Measurements from ENCODE around the gene HSPA5. TPM values are rescaled to one million over a fixed set of nuclear protein-coding genes. Genes with fewer than 3 reads are reported as not detected.
A peak's percentile ranks its signal among the peaks of the same experiment; 100 is the strongest.

HSPA5 gene
- total RNA-seq, 2 donors from 2014 or later = 224 to 229 TPM

DNA sequence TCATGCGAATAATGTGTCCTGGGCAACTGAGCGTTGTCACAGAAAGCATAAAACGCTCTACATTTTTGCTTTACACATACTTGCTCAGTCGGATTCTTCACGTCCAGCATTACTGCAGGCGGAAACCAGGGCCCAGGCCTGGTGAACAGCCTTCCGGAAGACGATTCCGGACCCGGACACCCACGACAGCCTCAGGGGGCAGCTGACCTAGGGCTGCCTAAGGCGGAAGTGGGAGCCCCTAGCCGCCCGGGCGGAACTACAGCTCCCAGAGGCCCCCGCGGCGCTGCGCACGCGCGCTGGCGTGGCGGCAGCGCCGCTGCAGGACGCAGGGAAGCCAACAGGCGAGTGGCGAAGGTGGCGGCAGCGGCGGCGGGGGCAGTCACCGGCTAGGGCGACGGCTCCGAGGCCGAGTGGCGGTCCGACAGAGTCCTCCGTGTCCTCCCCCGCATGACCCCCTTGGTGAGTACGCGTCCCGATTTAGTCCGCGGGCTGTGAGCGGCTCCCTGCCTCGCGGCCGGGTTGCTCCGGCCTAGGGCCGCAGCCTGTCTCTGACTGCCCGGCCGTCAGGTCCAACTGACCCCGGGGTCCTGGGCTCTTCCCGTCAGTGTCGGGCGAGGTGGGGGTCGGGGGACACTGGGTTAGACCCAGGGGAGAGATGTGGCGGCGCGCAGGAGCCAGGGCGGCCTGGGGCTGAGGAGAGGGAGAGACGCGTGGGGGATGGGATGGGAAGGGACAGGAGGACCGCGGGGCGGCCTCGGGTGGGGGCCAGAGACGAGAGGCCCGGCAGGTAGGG, 20.6 kb upstream of the HSPA5 start, which contains the start of gene GAPVD1:
GAPVD1 (plus strand) TSS at position 326 of the 793 bp plus-strand sequence. CDS start 37,096 bp downstream, outside the sequence.
- no peaks in the 10 kb centered on the region for H3K9me3 ChIP-seq (ENCODE audit: control insufficient read depth, low read length, poor library complexity, severe bottlenecking)
- Mint-ChIP-seq H3K27me3 (peaks cover 4% of the 10 kb centered on the region), H3K36me3 (ENCODE audit: low read depth) (peaks cover 2% of the 10 kb centered on the region), H3K4me1 (peaks cover 31% of the 10 kb centered on the region), H3K27ac (peak within 1 kb of the TSS; percentile 98), H3K4me3 (peak within 1 kb of the TSS; percentile 99)
- ATAC-seq = peak; percentile 94
- peak; percentile 84 to 88 (median 87) for DNase-seq

DNA sequence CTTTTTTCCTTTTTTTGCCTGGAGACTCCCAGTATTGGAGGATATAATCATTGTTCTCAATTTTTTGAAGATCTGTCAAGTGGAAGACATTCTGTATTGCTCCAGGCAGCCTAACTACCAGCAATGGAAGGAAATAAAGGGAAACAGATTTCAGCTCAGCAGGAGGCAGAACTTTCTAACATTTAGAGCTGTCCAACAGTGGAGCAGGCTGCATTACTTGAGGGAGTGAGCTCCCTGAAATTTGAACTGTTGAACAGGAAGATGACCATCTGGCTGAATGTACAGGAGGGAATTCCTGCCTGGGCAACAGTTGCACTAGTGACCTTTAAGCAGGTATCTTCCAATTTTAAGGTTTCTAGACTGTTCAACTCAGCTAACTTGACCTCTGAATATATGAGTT, 19.4 kb upstream of the HSPA5 start:
- DNase-seq = no peak
- no peak for ATAC-seq
- H3K4me1 Mint-ChIP-seq = peaks cover 28% of the 10 kb centered on the region
- peaks cover 2% of the 10 kb centered on the region for H3K36me3 Mint-ChIP-seq (ENCODE audit: low read depth)
- peak overlapping the region; percentile 99 for H3K4me3 Mint-ChIP-seq
- H3K9me3 ChIP-seq (ENCODE audit: control insufficient read depth, low read length, poor library complexity, severe bottlenecking) = no peaks in the 10 kb centered on the region
- H3K27me3 Mint-ChIP-seq = peaks cover 4% of the 10 kb centered on the region
- H3K27ac Mint-ChIP-seq = peak overlapping the region; percentile 98

DNA sequence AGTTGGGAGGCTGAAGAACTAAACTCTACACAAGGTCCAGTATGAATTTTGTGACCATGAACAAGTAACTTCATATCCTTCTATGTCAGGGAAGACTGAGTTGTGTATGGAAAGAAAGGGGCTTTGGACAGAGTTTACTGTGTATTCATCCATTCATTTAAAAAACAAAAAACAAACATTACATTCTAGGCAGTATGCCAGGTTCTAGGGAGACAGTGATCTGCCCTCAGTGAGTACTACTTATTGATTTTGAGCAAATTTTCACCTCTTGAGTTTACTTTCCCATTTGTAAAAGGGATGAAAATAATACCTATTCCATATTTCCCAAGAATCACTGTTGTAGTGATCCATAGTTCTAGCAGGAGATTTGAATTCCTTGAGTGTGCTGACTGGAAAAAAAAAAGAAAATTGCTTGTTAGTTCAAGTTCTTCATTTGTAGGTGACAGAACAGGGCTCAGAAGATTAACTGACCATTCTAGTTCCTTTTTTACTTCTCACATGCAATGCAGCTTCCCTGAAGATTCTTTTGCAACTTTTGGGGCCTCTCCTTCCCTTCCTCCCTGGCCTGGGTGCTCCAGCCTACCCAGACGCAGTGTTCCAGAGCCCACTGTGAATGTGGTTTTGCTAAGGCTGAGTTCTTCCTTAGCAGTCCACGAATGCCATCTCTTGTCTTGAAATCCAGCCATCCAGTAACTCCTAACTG, 17.8 kb upstream of the HSPA5 start:
- no peak overlapping the region for H3K4me3 Mint-ChIP-seq
- DNase-seq = no peak

DNA sequence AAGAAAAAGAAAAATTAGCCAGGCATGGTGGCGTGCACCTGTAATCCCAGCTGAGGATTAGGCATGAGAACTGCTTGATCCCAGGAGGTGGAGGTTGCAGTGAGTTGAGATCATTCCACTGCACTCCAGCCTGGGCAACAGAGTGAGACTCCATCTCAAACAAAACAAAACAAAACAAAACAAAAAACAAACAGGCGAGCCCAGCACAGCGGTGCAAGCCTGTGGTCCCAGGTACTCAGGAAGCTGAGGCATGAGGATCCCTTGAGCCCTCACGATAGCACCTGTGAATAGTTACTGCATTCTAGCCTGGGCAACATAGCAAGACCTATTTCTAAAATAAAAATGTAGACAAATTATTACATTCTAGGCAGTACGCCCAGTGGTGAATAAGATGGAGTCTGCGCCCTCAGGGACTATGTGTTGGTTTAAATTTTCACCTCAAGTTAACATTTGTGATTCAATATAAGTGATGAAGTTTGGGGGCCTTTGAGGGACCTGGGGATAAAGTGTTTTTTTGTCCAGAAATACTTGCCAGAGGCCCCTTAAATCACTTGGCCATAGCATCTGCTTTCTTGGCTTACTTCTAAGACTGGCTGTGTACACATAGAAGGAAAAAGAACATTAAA, 17.1 kb upstream of the HSPA5 start:
- peaks cover 2% of the 10 kb centered on the region for H3K36me3 Mint-ChIP-seq (ENCODE audit: low read depth)
- peaks cover 4% of the 10 kb centered on the region for H3K27me3 Mint-ChIP-seq
- no peaks in the 10 kb centered on the region for H3K9me3 ChIP-seq (ENCODE audit: control insufficient read depth, low read length, poor library complexity, severe bottlenecking)
- peaks cover 18% of the 10 kb centered on the region for H3K4me1 Mint-ChIP-seq
- no peak for DNase-seq
- H3K4me3 Mint-ChIP-seq = no peak overlapping the region
- H3K27ac Mint-ChIP-seq = no peak overlapping the region
- no peak for ATAC-seq

More for the DNA sequence above, 17.8 kb upstream of the HSPA5 start:
- no peak for ATAC-seq
- peaks cover 2% of the 10 kb centered on the region for H3K36me3 Mint-ChIP-seq (ENCODE audit: low read depth)
- peaks cover 4% of the 10 kb centered on the region for H3K27me3 Mint-ChIP-seq
- H3K4me1 Mint-ChIP-seq = peaks cover 21% of the 10 kb centered on the region
- no peak overlapping the region for H3K27ac Mint-ChIP-seq
- no peaks in the 10 kb centered on the region for H3K9me3 ChIP-seq (ENCODE audit: control insufficient read depth, low read length, poor library complexity, severe bottlenecking)

DNA sequence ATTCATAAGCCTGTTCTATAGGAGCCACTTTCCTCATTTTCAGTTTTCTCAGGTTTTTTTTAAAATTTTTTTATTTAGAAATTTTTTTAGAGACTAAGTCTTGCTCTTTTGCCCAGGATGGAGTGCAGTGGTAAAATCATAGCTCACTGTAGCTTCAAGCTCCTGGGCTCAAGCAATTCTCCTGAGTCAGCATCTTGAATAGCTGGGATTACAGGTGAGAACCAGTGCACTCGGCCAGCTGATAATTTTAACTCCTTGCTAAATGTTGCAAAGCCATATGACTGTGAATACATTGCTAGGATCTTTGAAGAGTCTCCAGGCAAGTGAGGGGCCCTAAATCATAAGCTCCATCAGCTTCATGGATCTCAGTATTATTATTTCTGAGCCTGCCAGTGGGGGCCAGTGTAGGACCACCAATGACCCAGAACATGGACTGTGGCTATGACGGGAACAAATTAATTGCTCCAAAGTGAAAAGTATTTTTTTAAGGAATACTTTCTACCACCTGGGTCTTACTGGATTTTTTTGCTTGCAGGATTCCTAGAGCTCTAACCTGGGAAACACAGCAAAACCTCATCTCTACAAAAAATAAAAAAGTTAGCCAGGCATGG, 14.7 kb upstream of the HSPA5 start:
- H3K27ac Mint-ChIP-seq = no peak overlapping the region
- DNase-seq (no peak), ATAC-seq (no peak)
- H3K36me3 Mint-ChIP-seq (ENCODE audit: low read depth) = no peaks in the 10 kb centered on the region
- peaks cover 5% of the 10 kb centered on the region for H3K4me1 Mint-ChIP-seq
- no peak overlapping the region for H3K4me3 Mint-ChIP-seq
- peaks cover 4% of the 10 kb centered on the region for H3K27me3 Mint-ChIP-seq
- no peaks in the 10 kb centered on the region for H3K9me3 ChIP-seq (ENCODE audit: control insufficient read depth, low read length, poor library complexity, severe bottlenecking)

DNA sequence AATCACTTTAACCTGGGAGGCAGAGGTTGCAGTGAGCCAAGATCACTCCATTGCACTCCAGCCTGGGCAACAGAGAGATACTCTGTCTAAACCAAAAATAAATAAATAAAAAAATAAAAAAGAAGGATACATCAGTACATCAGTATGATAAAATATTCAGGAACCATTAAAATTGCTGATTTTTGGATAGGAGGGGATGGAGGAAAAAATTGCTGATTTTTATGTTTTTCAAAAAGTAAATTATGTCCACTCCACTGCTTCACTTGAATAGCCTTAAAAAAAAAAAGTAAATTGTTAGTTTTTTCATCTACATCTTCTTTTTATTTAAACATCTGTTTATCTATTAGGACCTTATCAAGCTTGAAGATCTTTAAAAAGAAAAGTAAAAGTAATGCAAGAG, 13.1 kb upstream of the HSPA5 start:
- peaks cover under 1% of the 10 kb centered on the region for H3K4me1 Mint-ChIP-seq
- no peaks in the 10 kb centered on the region for H3K9me3 ChIP-seq (ENCODE audit: control insufficient read depth, low read length, poor library complexity, severe bottlenecking)
- H3K36me3 Mint-ChIP-seq (ENCODE audit: low read depth) = no peaks in the 10 kb centered on the region
- no peak overlapping the region for H3K4me3 Mint-ChIP-seq
- no peak overlapping the region for H3K27ac Mint-ChIP-seq
- peaks cover 4% of the 10 kb centered on the region for H3K27me3 Mint-ChIP-seq
- DNase-seq (no peak), ATAC-seq (no peak)

DNA sequence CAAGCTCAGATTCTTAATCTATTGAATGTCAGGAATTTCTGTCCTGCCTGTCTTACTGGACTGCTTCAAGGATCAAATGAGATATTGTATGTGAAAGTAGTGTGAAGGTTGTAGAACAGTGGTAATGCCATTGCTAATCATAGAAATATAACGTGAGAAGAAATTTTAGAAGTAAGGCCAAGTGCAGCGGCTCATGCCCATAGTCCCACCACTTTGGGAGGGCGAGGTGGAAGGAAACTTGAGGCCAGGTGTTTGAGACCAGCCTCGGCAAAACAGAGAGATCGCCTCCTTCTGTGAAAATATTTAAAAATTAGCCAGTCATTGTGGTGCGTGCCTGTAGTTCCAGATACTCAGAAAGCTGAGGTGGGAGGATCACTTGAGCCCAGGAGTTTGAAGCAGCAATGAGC, 5.1 kb upstream of the HSPA5 start:
- no peaks in the 10 kb centered on the region for H3K9me3 ChIP-seq (ENCODE audit: control insufficient read depth, low read length, poor library complexity, severe bottlenecking)
- peaks cover under 1% of the 10 kb centered on the region for H3K36me3 Mint-ChIP-seq (ENCODE audit: low read depth)
- ATAC-seq (no peak), DNase-seq (no peak)
- no peak overlapping the region for H3K4me3 Mint-ChIP-seq
- H3K4me1 Mint-ChIP-seq = peaks cover 9% of the 10 kb centered on the region
- H3K27ac Mint-ChIP-seq = no peak overlapping the region
- H3K27me3 Mint-ChIP-seq = no peaks in the 10 kb centered on the region

DNA sequence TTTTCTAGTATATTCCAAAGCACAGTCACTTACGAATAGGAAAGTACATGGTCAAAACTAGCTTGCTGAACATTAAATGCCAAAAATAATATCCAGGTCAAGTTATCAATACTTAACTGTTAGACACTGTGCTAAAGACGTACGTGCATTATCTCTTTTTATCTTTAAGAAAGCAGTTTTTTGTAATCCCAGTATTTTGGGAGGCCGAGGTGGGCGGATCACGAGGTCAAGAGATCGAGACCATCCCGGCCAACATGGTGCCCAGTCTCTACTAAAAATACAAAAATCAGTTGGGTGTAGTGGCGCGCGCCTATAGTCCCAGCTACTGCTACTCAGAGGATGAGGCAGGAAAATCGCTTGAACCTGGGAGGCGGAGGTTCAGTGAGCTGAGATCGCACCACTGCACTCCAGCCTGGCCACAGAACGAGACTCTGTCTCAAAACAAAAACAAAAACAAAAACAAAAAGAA, 2.7 kb upstream of the HSPA5 start:
- H3K27me3 Mint-ChIP-seq = no peaks in the 10 kb centered on the region
- H3K36me3 Mint-ChIP-seq (ENCODE audit: low read depth) = peaks cover 8% of the 10 kb centered on the region
- no peaks in the 10 kb centered on the region for H3K9me3 ChIP-seq (ENCODE audit: control insufficient read depth, low read length, poor library complexity, severe bottlenecking)
- no peak overlapping the region for H3K27ac Mint-ChIP-seq
- ATAC-seq = no peak
- no peak for DNase-seq
- H3K4me3 Mint-ChIP-seq = no peak overlapping the region
- peaks cover 15% of the 10 kb centered on the region for H3K4me1 Mint-ChIP-seq

DNA sequence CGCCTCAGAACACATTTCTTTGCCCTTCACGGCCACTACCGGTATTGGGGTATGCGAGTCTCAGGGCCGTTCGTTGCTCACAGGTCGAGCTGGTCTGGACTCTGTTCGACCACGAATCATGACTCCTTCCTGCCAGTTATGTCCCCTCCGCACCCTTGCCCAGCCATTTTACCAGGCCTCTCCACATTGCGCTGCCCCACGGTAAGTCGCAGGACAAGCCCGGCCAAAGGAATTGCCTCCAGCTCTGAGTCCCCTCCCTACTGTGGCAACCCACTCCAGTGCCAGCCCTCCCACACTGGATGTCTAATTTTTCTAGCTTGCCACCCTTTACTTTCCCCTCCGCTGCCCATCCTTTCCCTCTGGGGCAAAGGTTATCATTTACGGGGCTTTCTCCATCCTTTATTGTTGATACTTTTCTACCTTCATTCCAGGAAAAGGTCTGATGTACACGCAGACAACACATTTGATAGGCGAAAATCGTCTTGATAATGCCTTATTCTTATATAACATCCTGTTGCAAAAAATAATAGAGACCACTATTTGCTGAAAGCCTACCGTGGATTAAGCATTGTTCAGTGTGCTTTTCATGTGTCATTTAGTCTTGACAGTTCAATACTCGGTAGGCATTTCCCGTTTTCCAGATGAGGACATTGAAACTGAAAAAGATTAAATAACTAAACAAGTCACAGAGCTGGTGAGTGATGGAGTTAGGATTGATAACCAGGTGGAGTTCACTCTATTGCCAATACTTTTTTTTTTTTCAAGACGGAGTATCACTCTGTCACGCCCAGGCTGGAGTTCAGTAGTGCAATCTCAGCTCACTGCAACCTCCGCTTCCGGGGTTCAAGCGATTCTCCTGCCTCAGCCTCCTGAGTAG, 958 bp upstream of the HSPA5 start:
- Mint-ChIP-seq H3K27ac (peak overlapping the region; percentile 98), H3K27me3 (no peaks in the 10 kb centered on the region), H3K4me3 (peak overlapping the region; percentile 94), H3K36me3 (ENCODE audit: low read depth) (peaks cover 13% of the 10 kb centered on the region), H3K4me1 (peaks cover 25% of the 10 kb centered on the region)
- DNase-seq (peak in 1 of 3 donors; percentile 36), ATAC-seq (peak; percentile 5)
- no peaks in the 10 kb centered on the region for H3K9me3 ChIP-seq (ENCODE audit: control insufficient read depth, low read length, poor library complexity, severe bottlenecking)

DNA sequence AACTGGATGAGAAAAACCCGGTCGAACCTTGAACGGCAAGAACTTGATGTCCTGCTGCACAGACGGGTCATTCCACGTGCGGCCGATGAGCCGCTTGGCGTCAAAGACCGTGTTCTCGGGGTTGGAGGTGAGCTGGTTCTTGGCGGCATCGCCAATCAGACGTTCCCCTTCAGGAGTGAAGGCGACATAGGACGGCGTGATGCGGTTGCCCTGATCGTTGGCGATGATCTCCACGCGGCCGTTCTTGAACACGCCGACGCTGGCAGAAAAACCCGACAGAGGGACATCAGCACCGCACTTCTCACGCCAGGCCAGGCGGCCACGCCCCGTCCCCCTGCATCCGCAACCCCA, 519 bp downstream of the HSPA5 start:
- DNase-seq (peak in 1 of 3 donors; percentile 22), ATAC-seq (no peak)
- no peaks in the 10 kb centered on the region for H3K9me3 ChIP-seq (ENCODE audit: control insufficient read depth, low read length, poor library complexity, severe bottlenecking)
- peak overlapping the region; percentile 94 for H3K4me3 Mint-ChIP-seq
- peaks cover 16% of the 10 kb centered on the region for H3K36me3 Mint-ChIP-seq (ENCODE audit: low read depth)
- peak overlapping the region; percentile 98 for H3K27ac Mint-ChIP-seq
- peaks cover 38% of the 10 kb centered on the region for H3K4me1 Mint-ChIP-seq
- H3K27me3 Mint-ChIP-seq = no peaks in the 10 kb centered on the region

DNA sequence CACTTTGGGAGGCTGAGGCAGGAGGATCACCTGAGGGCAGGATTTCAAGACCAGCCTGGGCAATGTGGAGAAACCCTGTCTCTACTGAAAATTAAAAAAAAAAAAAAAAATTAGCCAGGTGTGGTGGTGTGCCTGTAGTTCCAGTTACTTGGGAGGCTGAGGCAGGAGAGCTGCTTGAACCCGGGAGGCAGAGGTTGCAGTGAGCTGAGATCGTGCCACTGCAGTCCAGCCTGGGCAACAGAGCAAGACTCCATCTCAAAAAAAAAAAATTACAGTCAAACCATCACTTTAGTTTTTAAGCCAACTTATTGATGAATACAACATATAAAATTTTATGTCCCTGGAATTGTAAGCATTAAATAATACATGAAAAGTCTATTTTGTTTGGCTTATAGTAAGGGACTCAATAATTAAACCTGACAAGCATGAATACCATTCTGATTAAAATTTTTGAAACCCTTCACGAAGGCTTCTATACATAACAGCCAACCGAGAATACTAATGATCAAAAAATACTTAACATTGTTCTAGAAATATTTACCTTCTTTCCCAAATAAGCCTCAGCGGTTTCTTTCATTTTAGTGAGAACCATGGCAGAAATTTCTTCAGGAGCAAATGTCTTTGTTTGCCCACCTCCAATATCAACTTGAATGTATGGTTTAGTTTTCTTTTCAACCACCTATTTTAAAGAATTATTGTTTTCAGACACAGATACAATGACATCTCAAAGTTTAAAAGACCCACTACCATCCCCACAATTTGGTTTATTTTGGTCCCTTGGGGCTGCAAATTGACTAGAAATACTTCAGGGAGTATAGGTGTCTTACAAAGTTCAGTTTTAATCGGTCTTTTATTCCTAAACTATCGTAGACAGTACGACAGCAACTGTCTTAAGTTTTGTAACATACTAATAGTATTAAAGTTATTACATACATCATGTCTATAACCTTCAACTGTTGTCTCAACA, 1.2 kb downstream of the HSPA5 start:
- no peaks in the 10 kb centered on the region for H3K9me3 ChIP-seq (ENCODE audit: control insufficient read depth, low read length, poor library complexity, severe bottlenecking)
- H3K36me3 Mint-ChIP-seq (ENCODE audit: low read depth) = peaks cover 16% of the 10 kb centered on the region
- peak overlapping the region; percentile 98 for H3K27ac Mint-ChIP-seq
- H3K4me1 Mint-ChIP-seq = peaks cover 42% of the 10 kb centered on the region
- H3K4me3 Mint-ChIP-seq = peak overlapping the region; percentile 94
- no peaks in the 10 kb centered on the region for H3K27me3 Mint-ChIP-seq
- ATAC-seq (no peak), DNase-seq (no peak)

Measured in T-helper 17 cell (primary cell).